ENCODE measurements around the gene CCDC167. TPM values are rescaled to one million over a fixed set of nuclear protein-coding genes. Genes with fewer than 3 reads are reported as not detected.

Gene CCDC167
- total and polyA plus RNA-seq, 8 donors, result 4.3 to 12.4 (median 7.0) TPM

DNA sequence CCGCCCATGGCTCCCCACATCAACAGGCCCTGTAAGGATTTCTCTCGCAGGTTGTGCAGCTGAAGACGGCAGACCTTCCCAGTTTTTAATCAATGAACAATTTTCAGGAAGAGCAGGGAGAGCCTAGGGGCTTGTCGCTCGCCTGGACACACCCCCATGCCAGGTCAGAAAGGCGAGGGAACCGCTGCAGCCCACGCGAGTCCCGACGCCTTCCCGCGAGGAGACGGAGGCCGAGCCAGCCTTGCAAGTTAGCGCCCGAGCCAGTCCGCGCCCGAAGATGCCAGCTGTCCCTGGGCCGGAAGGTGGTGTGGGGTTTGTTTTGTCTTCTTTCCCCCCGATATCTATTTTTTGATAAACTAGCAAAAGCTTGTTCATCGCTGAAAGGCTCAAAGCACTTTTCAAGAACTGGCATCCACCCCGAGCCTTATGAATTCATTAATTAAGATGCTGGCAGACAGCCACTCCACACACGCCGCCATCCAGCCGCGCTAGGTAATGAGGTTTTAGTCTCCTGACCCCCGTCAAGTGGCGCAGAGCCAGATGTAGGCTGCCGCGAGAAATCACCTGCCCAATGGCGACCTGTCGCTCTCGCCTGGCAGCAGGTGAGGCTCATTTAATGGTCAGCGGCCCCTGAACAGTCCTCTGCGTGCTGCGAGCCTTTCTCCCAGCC, 6.6 kb downstream of the CCDC167 start:
- no peaks in the 10 kb centered on the region for H3K9me3 ChIP-seq
- TF ChIP-seq, protein P1, sequence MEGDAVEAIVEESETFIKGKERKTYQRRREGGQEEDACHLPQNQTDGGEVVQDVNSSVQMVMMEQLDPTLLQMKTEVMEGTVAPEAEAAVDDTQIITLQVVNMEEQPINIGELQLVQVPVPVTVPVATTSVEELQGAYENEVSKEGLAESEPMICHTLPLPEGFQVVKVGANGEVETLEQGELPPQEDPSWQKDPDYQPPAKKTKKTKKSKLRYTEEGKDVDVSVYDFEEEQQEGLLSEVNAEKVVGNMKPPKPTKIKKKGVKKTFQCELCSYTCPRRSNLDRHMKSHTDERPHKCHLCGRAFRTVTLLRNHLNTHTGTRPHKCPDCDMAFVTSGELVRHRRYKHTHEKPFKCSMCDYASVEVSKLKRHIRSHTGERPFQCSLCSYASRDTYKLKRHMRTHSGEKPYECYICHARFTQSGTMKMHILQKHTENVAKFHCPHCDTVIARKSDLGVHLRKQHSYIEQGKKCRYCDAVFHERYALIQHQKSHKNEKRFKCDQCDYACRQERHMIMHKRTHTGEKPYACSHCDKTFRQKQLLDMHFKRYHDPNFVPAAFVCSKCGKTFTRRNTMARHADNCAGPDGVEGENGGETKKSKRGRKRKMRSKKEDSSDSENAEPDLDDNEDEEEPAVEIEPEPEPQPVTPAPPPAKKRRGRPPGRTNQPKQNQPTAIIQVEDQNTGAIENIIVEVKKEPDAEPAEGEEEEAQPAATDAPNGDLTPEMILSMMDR (IDR thresholded peaks at IDR 0.05), result no peak
- no peaks in the 10 kb centered on the region for H3K36me3 ChIP-seq
- 71 to 78% methylated on average over 38 of the region's 38 CpGs for WGBS, 2 donors
- peak in 3 of 6 donors; percentile 31 to 69 (median 61) for DNase-seq
- H3K27me3 ChIP-seq, result no peaks in the 10 kb centered on the region
- H3K4me3 ChIP-seq, result no peak overlapping the region
- intact Hi-C loops (cut with DNase I), result no loop called here
- H3K4me1 ChIP-seq, result no peaks in the 10 kb centered on the region
- no peak overlapping the region for H3K27ac ChIP-seq
- no peak for FAIRE-seq
- ATAC-seq, result peak in 3 of 4 donors; percentile 12 to 44 (median 44)

DNA sequence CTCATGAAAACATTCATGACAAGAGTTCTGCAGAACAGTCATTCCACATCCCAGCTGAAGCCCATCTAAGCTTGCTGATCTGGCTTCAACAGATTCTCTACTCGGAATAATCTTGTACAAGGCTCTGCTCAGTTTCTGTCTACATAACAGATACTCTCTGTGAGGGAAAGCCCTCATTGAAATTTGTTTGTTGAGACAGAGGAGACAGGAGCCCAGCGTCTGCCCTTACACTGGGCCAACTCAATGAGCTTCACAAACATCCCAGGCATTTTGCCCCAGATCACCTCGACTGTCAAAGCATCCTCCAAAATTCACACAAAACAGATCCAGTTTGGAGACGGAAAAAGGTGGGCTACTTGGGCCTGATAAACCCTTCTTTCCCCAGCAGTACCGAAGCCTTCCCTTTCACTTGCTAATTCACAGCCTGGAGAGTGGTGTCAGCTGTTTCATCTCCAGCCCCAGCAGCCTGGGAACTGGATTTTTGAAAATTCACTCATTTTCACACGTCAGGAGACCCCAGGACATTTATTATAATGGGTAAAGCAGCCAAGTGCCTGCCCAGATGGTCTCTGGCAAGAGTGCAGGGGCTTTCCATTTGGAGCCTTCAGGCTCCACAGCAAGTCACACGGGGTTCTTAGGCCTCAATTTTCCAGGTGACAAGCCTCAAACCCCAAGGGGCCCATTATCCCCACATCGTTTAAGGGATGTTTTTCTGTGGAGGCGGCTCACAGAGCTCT, 7.3 kb downstream of the CCDC167 start:
- Histone ChIP-seq H3K9me3 (no peaks in the 10 kb centered on the region), H3K27ac (no peak overlapping the region), H3K4me3 (no peak overlapping the region), H3K27me3 (no peaks in the 10 kb centered on the region), H3K4me1 (no peaks in the 10 kb centered on the region), H3K36me3 (no peaks in the 10 kb centered on the region)
- TF ChIP-seq, protein P1 (IDR thresholded peaks at IDR 0.05), result no peak
- WGBS, 2 donors, result 63 to 74% methylated on average over 9 of the region's 9 CpGs
- intact Hi-C loops (cut with DNase I), result no loop called here
- DNase-seq (no peak), FAIRE-seq (no peak), ATAC-seq (no peak)

DNA sequence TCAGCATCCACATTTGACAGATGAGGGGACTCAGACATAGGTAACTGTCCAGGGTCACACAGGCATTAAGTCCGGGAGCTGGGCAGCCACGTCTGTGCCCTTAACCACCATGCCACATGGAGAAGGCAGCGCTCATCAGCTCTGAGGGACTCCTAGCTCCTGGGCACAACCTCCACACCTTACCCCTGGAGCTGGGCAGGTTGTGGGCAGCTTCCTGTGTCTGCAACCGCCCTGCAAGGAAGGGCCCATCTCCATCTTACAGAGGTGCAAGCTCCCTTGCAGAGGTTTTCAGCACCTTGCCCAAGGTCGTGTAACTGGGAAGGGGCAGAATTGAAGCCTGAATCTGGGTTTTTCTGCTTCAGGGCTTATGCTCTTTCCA, 7.9 kb downstream of the CCDC167 start:
- intact Hi-C loops (cut with DNase I), result no loop called here
- Histone ChIP-seq H3K9me3 (no peaks in the 10 kb centered on the region), H3K27me3 (no peaks in the 10 kb centered on the region), H3K4me1 (no peaks in the 10 kb centered on the region), H3K27ac (no peak overlapping the region), H3K36me3 (no peaks in the 10 kb centered on the region), H3K4me3 (no peak overlapping the region)
- 71 to 82% methylated on average over 5 of the region's 5 CpGs for WGBS, 2 donors
- DNase-seq, result peak in 1 of 6 donors; percentile 25
- FAIRE-seq, result no peak
- TF ChIP-seq, protein P1 (IDR thresholded peaks at IDR 0.05), result no peak
- no peak for ATAC-seq

DNA sequence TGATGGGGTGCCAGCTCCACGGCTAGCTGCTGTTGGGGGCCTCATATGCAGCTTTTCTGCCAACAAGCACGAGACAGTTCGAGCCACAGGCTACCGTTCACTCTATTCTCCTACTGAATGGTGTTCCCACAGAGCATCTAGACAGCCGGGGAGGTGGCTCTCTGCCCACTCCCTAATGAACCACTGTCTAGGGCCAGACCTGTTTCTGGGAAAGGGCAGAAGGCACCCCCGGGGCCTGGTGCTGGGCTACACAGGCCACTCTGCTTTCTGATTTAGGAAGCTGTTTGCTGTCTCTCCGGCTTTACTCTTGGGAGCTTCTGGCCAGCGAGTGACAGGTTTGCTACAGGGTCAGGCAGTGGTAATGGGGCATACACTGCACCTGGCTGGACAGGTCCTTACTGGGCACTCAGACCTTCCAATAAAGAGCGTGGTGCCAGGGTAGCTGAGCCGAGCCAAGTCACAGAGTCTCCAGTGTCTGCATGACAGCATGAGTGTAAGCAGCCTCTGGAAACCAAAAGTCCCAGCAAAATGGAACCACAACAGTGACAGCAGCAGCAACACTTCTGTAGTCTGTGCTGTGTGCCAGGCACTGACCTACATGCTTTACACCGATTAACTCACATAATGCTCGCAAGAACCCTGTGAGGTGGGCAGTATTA, 8.4 kb downstream of the CCDC167 start:
- Histone ChIP-seq H3K27ac (no peak overlapping the region), H3K4me1 (no peaks in the 10 kb centered on the region), H3K27me3 (no peaks in the 10 kb centered on the region), H3K9me3 (no peaks in the 10 kb centered on the region), H3K36me3 (no peaks in the 10 kb centered on the region), H3K4me3 (no peak overlapping the region)
- intact Hi-C loops (cut with DNase I), result no loop called here
- WGBS, 2 donors, result 57 to 64% methylated on average over 12 of the region's 12 CpGs
- DNase-seq (peak in 1 of 6 donors; percentile 44), FAIRE-seq (no peak), ATAC-seq (peak in 2 of 4 donors; percentile 15 to 36)
- TF ChIP-seq, protein P1 (IDR thresholded peaks at IDR 0.05), result no peak
